ENCODE results near the gene FRMD1.
A peak's percentile ranks its signal among the peaks of the same experiment; 100 is the strongest.

The FRMD1 gene

GRCh38 chr6:168075787-168076202 is 3.2 kb downstream of the FRMD1 start:
- no peak for DNase-seq

GRCh38 chr6:168075216-168075615 is 3.8 kb downstream of the FRMD1 start:
- DNase-seq = no peak

- no peak for DNase-seq
These were observed 4.9 kb downstream of the FRMD1 start for GRCh38 chr6:168073937-168074730.

DNA sequence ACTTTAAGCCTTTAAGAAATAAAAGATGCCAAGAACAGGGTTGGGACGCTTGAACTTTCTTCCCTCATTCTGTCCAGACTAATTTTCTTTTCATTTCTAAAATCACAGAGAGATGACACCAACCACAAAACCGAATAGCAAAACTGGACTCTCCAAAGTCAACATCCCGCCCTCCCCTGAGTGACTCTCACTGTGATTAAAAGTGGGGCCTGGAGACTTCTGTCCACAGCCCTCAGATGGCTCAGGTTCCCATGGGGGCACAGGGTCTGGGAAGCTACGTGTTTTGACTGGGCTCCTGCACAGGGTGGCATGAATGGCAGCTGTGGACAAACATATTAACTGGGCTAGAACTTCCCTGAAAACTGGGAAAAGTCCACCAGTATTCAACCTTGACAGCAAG is 6.3 kb downstream of the FRMD1 start:
- DNase-seq = no peak

- no peak for DNase-seq
These were observed 6.8 kb downstream of the FRMD1 start for GRCh38 chr6:168072261-168072660.

DNA sequence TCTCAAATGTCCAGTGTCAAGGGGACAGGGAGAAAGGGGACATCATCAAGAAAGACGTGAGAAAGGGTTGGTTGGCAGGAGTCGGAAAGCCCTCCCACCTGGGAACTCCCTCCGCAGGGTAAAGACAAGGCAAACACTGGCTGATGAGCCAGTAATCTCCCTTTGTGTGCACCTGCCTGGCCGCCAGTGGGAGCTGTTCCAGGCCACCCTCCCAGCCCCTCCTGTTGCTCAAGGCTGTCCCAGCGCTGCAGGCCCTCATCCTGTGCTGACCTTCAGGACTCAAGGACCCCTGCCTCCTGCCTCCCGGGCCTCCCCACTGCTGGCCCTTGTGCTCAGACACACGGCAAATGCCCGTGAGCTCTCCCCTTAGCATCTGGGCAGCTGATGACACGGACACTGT is 7.4 kb downstream of the FRMD1 start:
- DNase-seq = no peak

DNA sequence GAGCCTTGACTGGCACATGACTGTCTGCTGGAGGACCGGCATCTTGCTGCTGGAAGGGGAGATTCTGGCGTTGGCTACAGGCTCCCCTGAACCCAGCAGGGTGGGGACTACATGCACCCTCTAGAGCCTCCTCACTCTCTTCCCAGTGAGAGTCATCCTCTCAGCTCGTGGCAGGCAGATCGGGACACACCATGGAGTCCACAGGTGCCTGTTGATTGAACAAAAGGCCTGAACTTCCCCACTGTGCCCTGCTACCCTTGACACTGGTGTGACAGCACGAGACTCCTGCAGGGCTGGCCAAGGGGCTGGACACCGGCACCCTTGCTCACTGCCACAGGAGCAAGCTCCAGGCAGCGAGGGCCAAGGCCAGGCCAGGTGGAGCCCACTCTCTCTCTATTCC is 8.2 kb downstream of the FRMD1 start:
- DNase-seq = no peak

DNA sequence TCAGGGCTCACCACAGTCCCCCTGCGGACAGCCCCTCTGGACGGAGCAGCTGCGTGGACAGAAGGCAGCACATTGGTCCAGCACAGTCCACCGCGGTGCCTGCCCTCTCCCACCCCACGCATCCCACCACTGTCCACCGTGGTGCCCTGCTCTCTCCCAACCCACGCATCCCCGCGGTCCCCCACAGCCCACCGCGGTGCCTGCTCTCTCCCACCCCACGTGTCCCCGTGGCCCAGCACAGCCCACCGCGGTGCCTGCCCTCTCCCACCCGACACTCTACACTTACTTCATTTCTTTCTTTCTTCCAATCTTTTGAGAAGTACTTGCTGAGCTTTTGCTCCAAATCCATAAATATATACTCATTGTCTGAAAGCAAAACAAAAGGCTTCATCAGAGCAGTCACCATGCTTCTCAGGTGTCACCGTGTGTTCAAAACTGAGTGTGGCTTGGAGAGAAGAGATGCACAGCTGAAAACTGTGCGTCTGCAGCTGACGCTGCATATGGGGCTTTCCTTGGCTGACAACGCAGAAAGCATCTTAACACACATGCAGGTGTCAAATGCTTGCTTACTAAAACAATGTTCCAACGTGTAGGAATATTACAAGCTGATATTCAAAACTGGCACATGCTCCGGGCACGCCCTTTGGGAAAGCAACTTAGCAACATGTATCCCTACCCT is 11.8 kb downstream of the FRMD1 start:
- no peak for DNase-seq

DNA sequence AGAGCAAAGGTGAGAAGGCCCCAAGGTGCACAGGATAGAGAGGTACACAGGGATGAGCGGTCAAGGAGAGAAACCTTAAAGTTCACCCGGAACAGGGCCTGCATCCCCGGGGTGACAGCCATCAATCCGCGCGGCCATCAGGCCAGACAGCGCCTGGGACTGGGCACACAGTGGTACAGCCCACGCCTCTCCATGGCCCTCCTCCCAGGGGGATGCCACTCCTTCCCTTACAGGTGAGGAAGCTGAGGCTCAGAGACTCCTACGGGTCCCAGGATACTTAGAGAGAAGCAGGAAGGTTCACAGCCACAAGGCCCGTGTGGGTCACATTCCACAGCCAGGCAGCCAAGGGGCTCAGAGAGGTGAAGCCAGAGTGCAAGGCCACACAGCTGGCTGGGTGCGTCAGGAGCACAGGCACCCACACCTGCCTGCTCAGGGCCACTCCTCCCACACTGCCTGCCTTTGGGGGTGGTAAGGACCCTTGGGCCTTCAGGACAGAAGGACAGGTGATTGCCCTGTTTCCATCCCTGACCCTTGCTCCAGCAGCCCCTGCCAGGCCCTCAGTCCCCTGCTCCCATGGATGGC is 14.7 kb downstream of the FRMD1 start:
- DNase-seq = no peak

GRCh38 chr6:168063431-168063830 is 15.6 kb downstream of the FRMD1 start:
- no peak for DNase-seq

- no peak for DNase-seq
These were observed 16.4 kb downstream of the FRMD1 start for GRCh38 chr6:168062346-168063289.

GRCh38 chr6:168061269-168062210 is 17.5 kb downstream of the FRMD1 start:
- DNase-seq = peak; percentile 84

DNA sequence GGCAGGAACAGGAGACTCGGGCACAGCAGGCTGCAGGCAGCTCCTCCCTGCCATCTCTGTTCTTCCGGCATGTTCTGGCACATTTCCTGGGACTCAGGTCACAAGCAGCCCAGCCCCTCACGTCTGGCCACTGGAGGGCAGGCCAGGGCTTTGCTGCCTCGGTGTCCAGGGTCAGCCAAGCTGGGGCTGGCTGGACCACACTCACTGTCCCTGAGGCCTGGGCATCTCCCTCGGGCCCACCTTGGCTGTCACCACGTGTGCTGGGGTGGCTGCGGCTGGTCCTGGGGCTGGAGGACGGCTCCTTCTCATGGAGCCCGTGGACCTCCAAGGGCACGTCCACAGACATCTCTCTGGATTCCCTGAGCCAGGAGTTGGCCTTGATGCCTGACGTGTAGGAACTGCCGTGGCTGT is 18.5 kb downstream of the FRMD1 start:
- no peak for DNase-seq

DNA sequence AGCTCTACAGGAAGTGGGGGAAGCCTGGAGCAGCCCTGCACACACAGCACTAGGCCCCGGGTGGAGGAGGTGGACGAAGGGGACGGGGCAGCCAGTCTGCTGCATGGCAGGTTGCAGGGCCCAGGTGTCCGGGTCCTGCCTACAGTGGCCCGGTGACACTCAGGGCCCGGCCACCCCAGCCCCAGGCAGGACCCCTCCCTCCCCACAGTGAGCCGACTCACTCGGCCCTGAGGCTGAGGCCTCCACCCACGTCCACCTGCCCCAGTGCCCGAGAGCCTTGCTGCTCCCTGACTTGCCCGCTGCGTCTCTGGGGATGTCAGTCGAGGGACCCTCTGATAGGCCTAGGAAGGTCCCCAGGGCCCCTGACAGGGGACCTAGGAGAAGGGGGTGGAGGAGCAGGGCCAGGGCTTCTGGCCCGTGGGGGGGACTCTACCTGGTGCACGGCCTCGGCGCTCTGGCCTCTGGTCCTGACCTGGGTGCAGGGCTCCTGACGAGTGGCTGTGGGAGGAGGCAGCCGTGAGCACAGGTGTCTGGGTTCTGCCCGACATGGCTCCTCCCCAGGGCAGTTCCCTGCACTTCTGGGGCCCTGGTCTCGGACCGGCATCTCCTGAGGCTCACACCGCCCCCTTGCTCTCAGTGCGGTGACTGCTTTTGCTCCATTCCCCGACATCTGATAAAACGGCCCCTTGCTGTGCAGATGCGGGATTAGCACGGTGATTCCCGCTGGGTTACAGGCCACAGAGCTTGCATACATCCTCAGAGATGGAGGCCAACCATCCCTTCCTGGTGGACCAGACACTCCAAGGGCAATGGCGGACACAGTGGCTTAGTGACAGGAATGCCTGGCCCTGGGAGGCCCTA is 20.1 kb downstream of the FRMD1 start:
- no peak for DNase-seq

DNA sequence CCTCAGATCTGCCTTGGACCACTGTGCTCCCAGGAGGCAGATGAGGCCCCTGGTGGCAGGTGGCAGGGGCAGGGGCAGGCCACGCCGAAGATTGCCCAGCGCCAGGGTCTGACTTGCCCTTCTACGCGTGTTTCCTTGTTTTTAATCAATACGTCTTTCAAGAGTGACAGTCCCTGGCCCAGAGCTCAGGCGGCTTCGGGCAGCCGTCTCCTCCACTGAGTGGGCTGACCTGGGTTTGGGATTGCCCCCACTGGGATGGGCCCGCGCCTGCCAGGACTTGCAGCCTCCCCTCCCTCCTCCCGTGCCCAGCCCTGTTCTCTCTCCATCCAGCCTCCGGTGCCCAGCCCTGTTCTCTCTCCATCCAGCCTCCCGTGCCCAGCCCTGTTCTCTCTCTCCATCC is 21.2 kb downstream of the FRMD1 start:
- DNase-seq = no peak

GRCh38 chr6:168056892-168057527 is 22.0 kb downstream of the FRMD1 start:
- DNase-seq = no peak

GRCh38 chr6:168055696-168056489 is 23.1 kb downstream of the FRMD1 start:
- no peak for DNase-seq

DNA sequence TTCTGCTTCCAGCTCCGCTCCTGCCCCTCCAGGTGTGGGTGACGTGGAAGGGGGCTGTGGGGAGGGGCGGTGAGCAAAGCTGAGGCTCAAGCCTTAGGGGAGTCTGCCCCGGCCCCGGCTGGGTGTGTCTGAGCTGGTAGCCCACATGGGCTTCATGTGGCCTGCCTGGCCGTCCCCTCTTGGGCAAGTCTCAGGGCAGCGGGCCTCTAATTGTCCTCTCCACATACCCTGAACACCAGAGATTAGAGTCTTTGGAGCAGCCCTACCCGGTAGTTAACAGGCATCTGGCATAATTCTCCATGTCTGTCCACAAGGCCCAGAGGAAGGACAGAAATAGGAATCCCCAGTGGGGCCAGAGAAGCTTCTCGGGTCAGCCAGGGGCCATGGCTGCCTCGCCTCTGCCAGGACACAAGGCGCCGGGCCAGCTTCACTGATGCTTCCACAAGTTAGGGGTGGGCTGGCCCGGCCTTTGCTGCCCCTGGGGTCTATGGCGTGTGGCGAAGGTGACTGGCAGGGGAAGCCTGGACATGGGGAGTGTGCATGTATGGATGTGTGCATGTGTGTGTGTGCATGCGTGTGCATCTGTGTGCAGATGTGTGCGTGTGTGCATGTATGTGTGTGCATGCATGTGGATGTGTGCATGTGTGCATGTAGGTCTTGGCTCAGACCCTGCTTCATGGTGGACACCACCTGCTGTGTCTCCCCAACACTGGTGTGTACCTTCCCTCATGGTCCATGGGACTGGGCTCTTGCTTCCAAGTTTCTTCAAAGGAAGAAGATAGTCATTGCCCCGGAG is 24.0 kb downstream of the FRMD1 start:
- DNase-seq = no peak

Measured in NCI-H748 treated with DMSO at 0.1 percent for 48 hours (cell line).